ENCODE measurements around the gene NECAB2.

NECAB2 gene

DNA sequence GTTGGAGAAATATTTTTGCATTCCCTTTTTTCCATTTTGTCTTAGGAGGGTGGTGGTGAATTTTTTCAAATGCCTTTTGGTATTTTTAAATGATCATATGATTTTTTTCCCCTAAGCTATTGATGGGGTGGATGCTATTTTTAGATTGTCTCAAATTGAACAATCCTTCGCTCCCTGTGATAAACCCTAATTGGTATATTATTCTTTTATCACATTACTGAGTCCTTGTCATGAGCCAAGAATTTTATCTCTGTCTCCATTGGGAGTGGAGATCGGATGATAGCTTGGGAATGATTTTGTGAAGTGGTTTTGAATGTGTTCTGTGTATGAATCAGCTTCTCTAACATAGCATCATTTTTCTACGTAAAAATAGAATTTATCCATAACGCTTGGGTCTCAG lies 15.4 kb downstream of the NECAB2 start:
- TF ChIP-seq, protein P1, sequence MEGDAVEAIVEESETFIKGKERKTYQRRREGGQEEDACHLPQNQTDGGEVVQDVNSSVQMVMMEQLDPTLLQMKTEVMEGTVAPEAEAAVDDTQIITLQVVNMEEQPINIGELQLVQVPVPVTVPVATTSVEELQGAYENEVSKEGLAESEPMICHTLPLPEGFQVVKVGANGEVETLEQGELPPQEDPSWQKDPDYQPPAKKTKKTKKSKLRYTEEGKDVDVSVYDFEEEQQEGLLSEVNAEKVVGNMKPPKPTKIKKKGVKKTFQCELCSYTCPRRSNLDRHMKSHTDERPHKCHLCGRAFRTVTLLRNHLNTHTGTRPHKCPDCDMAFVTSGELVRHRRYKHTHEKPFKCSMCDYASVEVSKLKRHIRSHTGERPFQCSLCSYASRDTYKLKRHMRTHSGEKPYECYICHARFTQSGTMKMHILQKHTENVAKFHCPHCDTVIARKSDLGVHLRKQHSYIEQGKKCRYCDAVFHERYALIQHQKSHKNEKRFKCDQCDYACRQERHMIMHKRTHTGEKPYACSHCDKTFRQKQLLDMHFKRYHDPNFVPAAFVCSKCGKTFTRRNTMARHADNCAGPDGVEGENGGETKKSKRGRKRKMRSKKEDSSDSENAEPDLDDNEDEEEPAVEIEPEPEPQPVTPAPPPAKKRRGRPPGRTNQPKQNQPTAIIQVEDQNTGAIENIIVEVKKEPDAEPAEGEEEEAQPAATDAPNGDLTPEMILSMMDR (IDR thresholded peaks at IDR 0.05; ENCODE audit: borderline replicate concordance, insufficient read depth, low read depth, low read length) = no peak
- no peak overlapping the region for H3K4me3 ChIP-seq (ENCODE audit: low read depth, low read length)

DNA sequence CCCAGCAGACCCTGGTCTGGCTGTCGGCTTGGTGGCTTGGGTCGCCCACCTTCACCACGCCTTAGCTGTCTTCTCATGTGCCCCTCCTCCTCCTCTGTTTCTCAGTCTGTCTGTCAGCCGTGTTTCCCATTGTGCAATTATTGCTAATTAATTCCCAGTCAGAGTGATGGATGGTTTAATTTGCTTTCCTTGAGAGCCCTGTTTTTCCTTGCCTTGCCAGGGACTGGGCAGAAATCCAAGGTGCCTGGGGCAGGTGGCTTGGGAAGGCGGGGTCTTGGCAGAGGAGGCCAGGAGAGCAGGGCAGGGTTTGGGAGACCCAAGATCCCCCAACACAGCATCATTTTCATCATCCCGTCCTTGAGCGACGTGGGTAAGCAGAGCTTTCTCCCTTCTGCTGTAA lies 21.3 kb downstream of the NECAB2 start:
- no peak overlapping the region for H3K4me3 ChIP-seq (ENCODE audit: low read depth, low read length)
- TF ChIP-seq, protein P1 (IDR thresholded peaks at IDR 0.05; ENCODE audit: borderline replicate concordance, insufficient read depth, low read depth, low read length) = no peak

DNA sequence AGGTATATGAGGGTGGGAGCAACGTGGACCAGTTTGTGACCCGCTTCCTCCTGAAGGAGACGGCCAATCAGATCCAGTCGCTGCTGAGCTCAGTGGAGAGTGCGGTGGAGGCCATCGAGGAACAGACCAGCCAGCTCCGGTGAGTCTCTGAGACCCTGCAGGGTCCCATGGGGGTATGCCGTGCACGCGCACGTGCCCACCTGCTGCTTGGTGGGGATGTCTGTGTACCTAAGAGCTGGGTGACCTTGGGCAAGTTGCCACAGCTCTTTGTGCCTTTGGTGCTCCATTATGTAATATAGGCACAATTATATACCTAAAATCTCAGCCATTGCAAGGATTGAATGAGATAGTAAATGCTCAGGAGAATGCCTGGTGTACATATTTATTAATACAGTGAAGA lies 22.4 kb downstream of the NECAB2 start:
- H3K4me3 ChIP-seq (ENCODE audit: low read depth, low read length) = no peak overlapping the region
- TF ChIP-seq, protein P1 (IDR thresholded peaks at IDR 0.05; ENCODE audit: borderline replicate concordance, insufficient read depth, low read depth, low read length) = no peak

DNA sequence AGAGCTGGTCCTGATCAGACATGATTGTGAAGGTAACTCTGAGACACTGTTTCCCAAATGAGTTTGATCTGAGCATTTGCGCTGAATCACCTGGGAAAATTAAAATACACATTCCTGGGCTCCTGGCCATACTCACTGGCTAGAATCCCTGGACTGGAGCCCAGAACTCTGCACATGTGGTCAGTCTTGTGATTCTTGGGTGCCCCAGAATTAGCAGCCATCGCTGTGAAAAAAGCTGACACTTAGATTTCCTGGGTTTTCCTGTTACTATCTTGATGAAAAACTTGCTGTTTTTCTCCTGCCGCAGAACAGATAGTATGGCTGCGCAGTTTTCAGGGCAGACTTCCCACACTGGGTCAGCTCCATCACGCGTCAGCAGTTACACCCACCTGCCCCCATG lies 24.6 kb downstream of the NECAB2 start:
- TF ChIP-seq, protein P1 (IDR thresholded peaks at IDR 0.05; ENCODE audit: borderline replicate concordance, insufficient read depth, low read depth, low read length) = no peak
- no peak overlapping the region for H3K4me3 ChIP-seq (ENCODE audit: low read depth, low read length)

DNA sequence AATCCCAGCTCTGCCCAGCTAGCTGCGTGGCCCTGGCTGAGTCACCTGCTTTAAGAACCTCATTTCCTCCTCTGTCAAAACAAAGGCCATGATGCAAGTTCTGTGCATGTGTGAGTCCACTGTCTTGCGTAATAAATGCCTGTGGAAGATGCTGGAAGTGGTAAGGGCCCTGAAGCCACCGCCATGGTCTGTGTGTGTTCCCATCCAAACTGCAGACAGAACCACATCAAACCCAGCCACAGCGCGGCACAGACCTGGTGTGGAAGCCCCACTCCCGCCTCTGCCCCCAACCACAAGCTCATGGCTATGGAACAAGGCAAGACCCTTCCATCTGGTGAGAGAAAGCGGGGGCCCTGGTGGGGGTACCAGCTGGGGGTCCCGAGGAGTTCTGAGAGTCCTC lies 26.0 kb downstream of the NECAB2 start:
- TF ChIP-seq, protein P1 (IDR thresholded peaks at IDR 0.05; ENCODE audit: borderline replicate concordance, insufficient read depth, low read depth, low read length) = no peak
- no peak overlapping the region for H3K4me3 ChIP-seq (ENCODE audit: low read depth, low read length)

DNA sequence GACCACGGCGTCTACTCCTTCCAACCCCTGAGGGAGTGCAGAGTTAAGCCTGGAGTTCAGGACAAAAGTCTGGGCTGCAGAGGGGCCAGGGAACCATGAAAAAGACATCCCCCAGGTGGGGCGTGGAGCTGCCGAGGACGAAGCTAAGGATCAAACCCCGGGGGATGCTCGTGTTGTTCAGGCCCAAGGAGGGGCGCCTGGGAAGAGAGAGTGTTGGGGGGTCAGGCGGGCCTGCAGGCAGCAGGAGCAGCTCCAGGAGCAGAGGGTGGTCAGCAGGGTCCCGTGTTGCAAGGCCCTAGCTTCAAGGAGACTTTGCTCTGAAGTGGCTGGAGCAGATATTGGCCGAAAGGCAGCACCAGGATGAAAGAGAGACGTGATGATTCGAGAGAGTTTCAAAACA lies 26.7 kb downstream of the NECAB2 start:
- TF ChIP-seq, protein P1 (IDR thresholded peaks at IDR 0.05; ENCODE audit: borderline replicate concordance, insufficient read depth, low read depth, low read length) = no peak
- H3K4me3 ChIP-seq (ENCODE audit: low read depth, low read length) = no peak overlapping the region

DNA sequence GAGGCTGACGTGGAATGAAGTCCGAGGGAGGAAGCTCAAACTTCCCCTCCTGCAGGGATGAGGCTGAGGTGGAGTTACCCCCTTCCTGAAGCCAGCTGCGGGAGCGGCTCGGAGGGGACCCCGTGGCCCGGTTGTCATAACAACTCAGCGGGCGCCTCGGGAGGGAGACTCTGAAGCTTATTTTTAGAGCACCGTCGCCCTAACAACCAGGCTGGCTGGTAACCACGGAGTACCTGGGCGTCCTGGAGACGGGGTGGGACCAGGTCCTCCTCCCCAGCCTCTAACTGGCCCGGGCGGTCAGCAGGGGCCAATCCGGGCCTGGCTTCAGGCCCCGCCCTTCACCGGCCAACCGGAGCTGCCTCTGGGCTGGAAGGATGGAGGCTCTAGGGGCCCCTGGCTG lies 27.7 kb downstream of the NECAB2 start:
- H3K4me3 ChIP-seq (ENCODE audit: low read depth, low read length) = no peak overlapping the region
- TF ChIP-seq, protein P1 (IDR thresholded peaks at IDR 0.05; ENCODE audit: borderline replicate concordance, insufficient read depth, low read depth, low read length) = no peak
